H1 (cell line): Measurements from ENCODE around the gene LIPT2.

ENCODE experiments used
- ASH2L ChIP-seq: fragments of 200-600, 300-600 bp; sonication (generic); IDR thresholded peaks from one replicate; pipeline ENCODE4 v1.7.1; 2017; ENCODE audit warnings: low read length
- BACH1 ChIP-seq: IDR thresholded peaks from 2 replicates; pipeline ENCODE4 v1.6.1; 2012; ENCODE audit warnings: low read length, improper control_type of control experiment
- CHD1 ChIP-seq: IDR thresholded peaks from 2 replicates; pipeline ENCODE4 v1.6.1; 2012; ENCODE audit warnings: low read depth, low read length, improper control_type of control experiment
- EZH2 ChIP-seq: fragments of 200-600 bp; sonication (generic); IDR thresholded peaks from 2 replicates; pipeline ENCODE4 v1.7.1; 2012; ENCODE audit warnings: low read depth, mild to moderate bottlenecking, moderate library complexity, low read length, inconsistent platforms; ENCODE audit not compliant: severe bottlenecking
- GTF2F1 ChIP-seq: IDR thresholded peaks from 2 replicates; pipeline ENCODE4 v1.6.1; 2012; ENCODE audit warnings: low read depth, low read length, improper control_type of control experiment, borderline replicate concordance
- HDAC2 ChIP-seq, 2 experiments: fragments of 300-600 bp in 1 of 2; sonication (generic) in 1 of 2; IDR thresholded peaks; 2 replicates each; pipeline ENCODE4 v1.6.1; 2011 to 2012; ENCODE audit warnings: low read depth in 2 of 2, low read length in 2 of 2, mild to moderate bottlenecking in 2 of 2, moderate library complexity in 2 of 2, borderline replicate concordance in 1 of 2, inconsistent platforms in 1 of 2
- KDM1A ChIP-seq: fragments of 200-600, 300-600 bp; sonication (generic); IDR thresholded peaks from 2 replicates; pipeline ENCODE4 v1.7.1; 2016; ENCODE audit warnings: mild to moderate bottlenecking, low read length, borderline replicate concordance
- POLR2A ChIP-seq, 2 experiments: IDR thresholded peaks; 1 replicate in 1 of 2; 2 replicates in 1 of 2; pipeline ENCODE4 v1.6.1; 2011; ENCODE audit warnings: low read depth in 2 of 2, low read length in 2 of 2, mild to moderate bottlenecking in 2 of 2; ENCODE audit errors: control extremely low read depth in 1 of 2
- POLR2AphosphoS5 ChIP-seq: IDR thresholded peaks from 2 replicates; pipeline ENCODE4 v1.6.1; 2011; ENCODE audit warnings: low read depth, low read length
- SP4 ChIP-seq: IDR thresholded peaks from 2 replicates; pipeline ENCODE4 v1.6.1; 2012; ENCODE audit warnings: low read length, inconsistent platforms
- ZNF274 ChIP-seq: IDR thresholded peaks from 2 replicates; pipeline ENCODE4 v1.7.0; 2012; ENCODE audit warnings: low read length, borderline replicate concordance; ENCODE audit errors: extremely low read depth
- TF ChIP-seq, protein P1 (sequence below), 3 experiments: IDR thresholded peaks; 1 replicate in 2 of 3; 2 replicates in 1 of 3; pipeline versions ENCODE4 v1.5.1 to v1.6.1; 2011; ENCODE audit warnings: low read length in 3 of 3, mild to moderate bottlenecking in 3 of 3, inconsistent platforms in 2 of 3, low read depth in 1 of 3, moderate library complexity in 1 of 3; ENCODE audit not compliant: insufficient read depth in 1 of 3; ENCODE audit errors: control extremely low read depth in 1 of 3

DNA sequence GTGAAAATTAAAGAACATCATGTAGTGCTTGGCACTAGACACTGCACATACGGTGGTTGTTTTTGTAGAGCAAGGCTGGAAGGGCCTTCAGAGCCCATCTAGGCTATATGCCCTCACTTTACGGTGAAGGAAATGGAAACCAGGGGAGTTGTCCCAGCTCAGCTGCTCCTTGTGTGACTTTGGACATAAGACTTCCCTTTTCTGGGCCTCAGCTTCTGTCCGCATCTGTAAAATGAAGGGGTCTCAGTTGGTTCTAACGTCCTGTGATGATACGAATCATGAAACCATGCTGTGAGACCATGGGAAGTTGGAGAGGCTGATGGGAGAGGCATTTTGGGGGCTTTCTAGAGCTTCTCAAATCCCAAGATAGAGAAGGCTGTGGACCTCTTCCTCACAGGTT is 30.9 kb downstream of the LIPT2 start:
- TF ChIP-seq SP4 (no peak), ZNF274 (no peak), HDAC2 (IDR thresholded peaks at IDR 0.05; ENCODE audit: borderline replicate concordance in 1 of 2, low read depth in 2 of 2, low read length in 2 of 2) (no peak), CHD1 (no peak), ASH2L (no peak), KDM1A (no peak), POLR2A (IDR thresholded peaks at IDR 0.05; ENCODE audit: control extremely low read depth in 1 of 2, low read depth in 2 of 2, low read length in 2 of 2) (no peak), GTF2F1 (no peak), POLR2AphosphoS5 (no peak), BACH1 (no peak), EZH2 (no peak)
- TF ChIP-seq, protein P1, sequence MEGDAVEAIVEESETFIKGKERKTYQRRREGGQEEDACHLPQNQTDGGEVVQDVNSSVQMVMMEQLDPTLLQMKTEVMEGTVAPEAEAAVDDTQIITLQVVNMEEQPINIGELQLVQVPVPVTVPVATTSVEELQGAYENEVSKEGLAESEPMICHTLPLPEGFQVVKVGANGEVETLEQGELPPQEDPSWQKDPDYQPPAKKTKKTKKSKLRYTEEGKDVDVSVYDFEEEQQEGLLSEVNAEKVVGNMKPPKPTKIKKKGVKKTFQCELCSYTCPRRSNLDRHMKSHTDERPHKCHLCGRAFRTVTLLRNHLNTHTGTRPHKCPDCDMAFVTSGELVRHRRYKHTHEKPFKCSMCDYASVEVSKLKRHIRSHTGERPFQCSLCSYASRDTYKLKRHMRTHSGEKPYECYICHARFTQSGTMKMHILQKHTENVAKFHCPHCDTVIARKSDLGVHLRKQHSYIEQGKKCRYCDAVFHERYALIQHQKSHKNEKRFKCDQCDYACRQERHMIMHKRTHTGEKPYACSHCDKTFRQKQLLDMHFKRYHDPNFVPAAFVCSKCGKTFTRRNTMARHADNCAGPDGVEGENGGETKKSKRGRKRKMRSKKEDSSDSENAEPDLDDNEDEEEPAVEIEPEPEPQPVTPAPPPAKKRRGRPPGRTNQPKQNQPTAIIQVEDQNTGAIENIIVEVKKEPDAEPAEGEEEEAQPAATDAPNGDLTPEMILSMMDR (IDR thresholded peaks at IDR 0.05; ENCODE audit: control extremely low read depth in 1 of 3, insufficient read depth in 1 of 3, low read depth in 1 of 3, low read length in 3 of 3) = no peak
